HuH-7 (cell line): Measurements from ENCODE around the gene PARD3.
"Not testable (repeated sequence)": the region's sequence is repeated elsewhere in the genome, so short reads cannot be mapped to it uniquely, and the experiment has no call there.

ENCODE experiments used
- DNase-seq: peaks from one replicate; pipeline ENCODE4 v3.0.0; 2011; ENCODE audit warnings: low spot score

Gene PARD3

DNA sequence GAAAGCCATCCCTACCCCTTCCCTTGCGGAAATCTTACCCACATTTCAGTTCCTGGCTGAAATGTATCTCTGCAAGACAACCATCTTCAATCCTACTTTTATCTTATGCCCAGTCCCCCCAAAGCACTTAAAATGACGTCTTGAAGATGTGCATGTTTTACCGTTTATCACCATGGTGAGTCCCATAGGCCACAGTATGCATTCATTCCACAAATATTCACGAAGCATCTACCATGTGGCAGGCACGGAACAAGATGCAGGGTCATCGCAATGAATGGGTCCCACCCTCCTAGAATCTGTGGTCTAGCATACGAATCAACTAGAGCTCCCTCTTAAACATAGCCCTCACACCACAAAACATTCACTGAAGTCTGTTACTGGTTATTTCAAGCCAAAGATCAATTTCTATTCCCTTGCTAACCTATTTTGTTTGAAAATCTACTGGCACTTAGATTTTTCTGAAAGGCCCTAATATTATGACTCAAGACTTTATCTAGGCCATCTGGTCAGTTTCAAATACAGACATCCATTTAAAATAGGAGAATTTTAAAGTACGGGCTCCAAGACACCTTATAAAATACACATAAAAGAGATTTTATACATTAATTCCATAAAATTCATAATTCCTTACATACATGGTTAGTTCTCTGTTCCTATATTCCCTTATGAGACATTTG lies 99.4 kb downstream of the PARD3 start:
- DNase-seq: no peak

DNA sequence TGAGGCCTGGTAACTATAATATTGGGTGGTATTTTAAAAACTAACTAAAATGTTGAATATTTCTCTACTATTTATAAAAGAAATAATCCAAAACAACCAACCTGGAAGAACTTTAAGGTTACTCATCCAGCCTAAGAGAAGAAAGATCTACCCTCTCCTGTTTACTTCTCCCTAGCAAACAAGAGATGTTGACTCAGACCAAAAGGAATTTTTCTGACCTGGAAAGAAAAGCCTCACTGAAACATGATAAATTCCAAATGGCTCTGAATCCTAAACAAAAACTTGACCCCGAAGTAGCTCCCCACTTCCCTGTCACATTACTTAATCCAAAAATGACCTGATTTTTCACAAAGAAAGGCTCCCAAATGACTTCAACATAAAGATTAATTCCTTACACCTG lies 101.2 kb downstream of the PARD3 start:
- no peak for DNase-seq

DNA sequence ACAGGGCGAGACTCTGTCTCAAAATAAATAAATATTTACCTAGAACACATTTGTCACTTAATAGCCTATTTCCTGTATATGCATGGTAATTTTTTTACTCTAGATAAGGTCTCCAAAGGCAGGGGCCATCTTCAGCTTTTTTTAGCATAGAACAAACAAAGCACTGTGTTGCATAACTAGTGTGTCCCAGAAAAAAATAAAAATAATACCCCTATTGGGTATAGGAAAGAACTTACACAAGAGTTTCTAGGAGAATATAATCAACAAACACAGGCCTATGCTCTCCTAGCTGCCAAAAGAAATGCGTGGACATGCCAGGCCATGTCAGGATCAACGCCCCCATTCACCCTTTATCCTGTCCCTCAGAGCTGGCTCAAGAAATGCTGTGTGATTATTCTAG lies 103.6 kb downstream of the PARD3 start:
- DNase-seq: no peak

- DNase-seq: no peak
Observed at GRCh38 chr10:34710391-34710751, 104.7 kb downstream of the PARD3 start.

DNA sequence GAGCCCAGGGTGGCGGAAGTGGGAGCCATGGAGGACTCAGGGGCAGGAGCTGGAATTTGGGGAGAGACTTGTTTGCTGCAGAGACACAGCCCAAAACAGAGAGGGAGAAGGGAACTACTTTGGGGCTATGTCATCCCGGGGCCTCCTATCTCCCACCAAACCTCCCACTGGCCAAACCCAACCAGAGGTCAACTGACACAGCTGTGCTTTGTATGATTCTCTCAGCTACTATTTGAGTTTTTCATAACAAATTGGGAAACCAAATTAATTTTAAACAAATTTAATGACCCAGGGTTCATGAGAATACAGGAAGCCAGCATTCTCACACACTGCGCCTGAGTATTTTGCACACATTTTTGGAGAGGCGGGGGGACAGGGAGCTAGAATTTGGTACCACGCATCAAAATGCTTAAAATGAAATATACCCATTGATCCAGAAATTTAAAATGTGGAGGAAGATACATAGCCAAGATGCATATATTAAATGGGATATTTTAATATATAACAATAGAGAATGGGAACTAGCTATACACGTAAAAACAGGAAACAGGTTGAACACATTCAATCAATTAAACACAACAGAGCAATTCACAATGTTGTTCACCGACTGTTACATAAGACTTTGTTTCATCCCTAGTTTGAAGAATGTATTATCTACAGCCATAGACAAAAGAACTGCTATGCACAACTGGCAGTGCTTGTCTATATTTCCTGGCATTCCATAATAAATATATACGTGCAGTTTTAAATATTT lies 105.3 kb downstream of the PARD3 start:
- no peak for DNase-seq

- DNase-seq: no peak
Observed at GRCh38 chr10:34707656-34708055, 107.4 kb downstream of the PARD3 start.

- DNase-seq: not testable (repeated sequence)
Observed at GRCh38 chr10:34706992-34707391, 108.1 kb downstream of the PARD3 start.

DNA sequence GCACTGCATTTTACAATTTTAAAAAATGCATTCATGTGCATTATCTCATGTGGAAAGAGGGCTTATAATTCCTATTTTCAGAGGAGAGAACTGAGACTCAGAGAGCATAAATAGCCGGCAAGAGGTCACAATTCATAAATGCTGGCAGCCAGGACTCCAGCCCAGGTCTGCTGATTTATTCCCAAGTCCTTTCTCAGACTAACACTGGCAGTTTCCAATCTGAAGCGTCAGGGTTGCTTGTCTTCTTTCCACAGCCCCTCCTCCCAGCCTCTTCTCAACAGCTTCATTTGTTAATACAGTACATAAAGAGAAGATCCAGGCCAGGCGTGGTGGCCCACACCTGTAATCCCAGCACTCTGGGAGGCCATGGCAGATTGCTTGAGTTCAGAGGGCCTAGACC lies 108.9 kb downstream of the PARD3 start:
- no peak for DNase-seq

- DNase-seq: no peak
Observed at GRCh38 chr10:34705563-34705962, 109.5 kb downstream of the PARD3 start.

GRCh38 chr10:34704526-34705184 lies 110.4 kb downstream of the PARD3 start:
- DNase-seq: no peak

- DNase-seq: no peak
Observed at GRCh38 chr10:34702982-34703381, 112.1 kb downstream of the PARD3 start.

- DNase-seq: no peak
Observed at GRCh38 chr10:34702093-34702937, 112.8 kb downstream of the PARD3 start.

DNA sequence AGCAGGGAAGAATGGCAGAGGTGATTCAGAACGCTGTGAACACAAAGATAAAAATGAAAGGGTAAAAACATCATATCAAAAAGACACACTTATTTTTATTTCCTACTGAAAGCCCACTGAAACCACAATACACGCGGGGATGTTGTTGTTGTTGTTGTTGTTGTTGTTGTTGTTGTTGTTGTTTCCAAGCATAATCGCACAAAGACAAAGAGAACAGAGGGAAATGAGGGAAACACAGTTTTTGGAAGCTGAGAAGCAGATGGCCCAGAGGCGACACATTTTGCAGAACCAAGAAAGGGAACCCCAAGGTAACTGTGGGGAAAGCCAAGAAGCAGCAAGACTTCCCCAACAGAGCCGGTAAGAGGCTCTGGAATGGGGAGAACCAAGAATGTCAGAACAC lies 113.9 kb downstream of the PARD3 start:
- DNase-seq: no peak

DNA sequence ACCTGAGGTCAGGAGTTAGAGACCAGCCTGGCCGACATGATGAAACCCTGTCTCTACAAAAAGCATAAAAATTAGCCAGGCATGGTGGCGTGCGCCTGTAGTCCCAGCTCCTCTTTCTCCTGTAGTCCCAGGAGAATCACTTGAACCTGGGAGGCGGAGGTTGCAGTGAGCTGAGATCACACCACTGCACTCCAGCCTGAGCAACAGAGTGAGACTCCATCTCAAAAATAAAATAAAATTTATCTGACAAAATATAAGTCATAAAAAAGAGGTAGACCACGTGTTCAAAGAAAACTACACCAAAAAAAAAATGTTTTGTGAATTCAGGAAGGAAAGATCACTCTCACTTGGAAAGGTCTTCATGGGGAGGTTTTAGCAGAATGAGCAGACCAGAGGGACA lies 114.3 kb downstream of the PARD3 start:
- not testable (repeated sequence) for DNase-seq

DNA sequence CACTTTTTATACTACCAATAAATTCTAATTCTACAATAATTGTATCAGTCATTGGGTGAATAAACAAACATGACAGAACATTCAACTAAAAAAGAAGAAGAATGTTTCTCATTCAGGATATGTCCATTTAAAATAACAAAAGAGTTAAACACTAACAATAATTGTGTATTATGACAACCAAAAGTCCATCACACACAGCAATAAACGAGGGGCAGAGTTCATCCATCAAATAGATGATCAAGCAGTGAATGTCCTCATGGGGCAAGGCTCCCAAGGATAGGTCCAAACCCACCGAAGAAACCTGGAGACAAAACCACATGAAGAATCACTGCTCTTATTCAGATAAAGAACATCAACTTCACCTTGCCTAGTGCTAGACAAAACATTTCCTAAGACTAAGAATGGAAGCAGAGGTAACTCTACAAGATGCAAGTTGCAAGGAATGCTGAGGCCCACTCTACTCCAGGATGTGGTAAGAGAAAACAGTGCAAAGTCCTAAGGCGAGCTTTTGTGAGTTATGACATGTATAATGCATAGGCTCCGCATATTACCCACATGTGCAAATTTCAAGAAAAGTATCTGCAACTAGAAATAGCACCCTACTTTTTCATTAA lies 115.1 kb downstream of the PARD3 start:
- DNase-seq: no peak

GRCh38 chr10:34698979-34699378 lies 116.1 kb downstream of the PARD3 start:
- no peak for DNase-seq

DNA sequence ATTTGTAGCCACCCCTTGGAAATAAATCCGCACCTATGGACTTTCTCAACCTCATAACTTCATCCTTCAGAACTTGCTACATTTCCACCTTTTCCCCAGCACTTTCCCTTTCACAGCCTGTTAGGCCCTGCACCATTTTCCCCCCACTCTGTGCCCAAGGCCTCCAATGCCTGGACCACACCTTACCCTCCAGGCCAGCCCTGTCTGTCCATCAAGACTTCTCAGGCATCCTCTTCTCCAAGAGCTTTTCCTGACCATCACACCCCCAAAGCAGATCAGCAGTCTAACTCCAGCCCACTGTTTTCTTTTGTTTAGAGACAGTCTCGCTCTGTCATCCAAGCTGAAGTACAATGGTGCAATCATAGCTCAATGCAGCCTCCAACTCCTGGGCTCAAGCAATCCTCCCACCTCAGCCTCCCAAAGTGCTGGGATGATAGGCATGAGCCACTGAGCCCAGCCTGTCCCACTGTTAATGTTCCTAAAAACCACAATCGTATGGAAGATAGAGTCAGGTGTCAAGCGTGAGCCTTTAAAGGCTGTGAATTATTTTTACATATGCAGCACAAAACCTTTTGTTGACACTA lies 116.8 kb downstream of the PARD3 start:
- DNase-seq: no peak

- no peak for DNase-seq
Observed at GRCh38 chr10:34697351-34698247, 117.5 kb downstream of the PARD3 start.

- DNase-seq: no peak
Observed at GRCh38 chr10:34696423-34696822, 118.7 kb downstream of the PARD3 start.

- DNase-seq: no peak
Observed at GRCh38 chr10:34690383-34691049, 124.6 kb downstream of the PARD3 start.
